ENCODE results near the gene MMP2. TPM values are rescaled to one million over a fixed set of nuclear protein-coding genes. Genes with fewer than 3 reads are reported as not detected.
A peak's percentile ranks its signal among the peaks of the same experiment; 100 is the strongest.

MMP2 gene
- polyA plus RNA-seq, 10 donors, result 486 to 680 (median 606) TPM

GRCh38 chr16:55491691-55492090 lies 12.7 kb downstream of the MMP2 start:
- DNase-seq, result no peak

DNA sequence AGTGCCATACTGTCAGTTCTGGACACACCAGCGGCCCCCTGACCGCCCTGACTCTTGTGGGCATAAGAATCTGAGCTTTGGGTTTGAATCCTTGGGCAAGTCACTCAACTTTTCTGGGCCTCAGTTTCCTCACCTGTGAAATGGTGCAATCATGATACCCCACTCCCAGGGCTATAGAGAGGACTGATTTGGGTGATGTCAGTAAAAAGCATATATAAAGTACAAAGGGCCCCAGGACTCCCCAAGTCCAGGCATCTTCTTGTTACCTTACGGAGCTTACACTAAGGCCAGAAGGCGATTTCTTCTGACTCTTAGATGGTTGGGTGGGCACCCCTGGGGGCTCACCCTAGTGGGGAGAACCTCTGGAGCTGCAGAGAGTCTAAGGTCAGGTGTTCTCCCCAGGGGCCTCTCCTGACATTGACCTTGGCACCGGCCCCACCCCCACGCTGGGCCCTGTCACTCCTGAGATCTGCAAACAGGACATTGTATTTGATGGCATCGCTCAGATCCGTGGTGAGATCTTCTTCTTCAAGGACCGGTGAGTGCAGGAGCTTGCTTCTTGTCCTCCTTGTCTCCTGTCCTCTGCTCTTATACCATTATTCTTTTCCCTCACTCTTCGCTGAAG lies 13.9 kb downstream of the MMP2 start:
- no peak for DNase-seq

DNA sequence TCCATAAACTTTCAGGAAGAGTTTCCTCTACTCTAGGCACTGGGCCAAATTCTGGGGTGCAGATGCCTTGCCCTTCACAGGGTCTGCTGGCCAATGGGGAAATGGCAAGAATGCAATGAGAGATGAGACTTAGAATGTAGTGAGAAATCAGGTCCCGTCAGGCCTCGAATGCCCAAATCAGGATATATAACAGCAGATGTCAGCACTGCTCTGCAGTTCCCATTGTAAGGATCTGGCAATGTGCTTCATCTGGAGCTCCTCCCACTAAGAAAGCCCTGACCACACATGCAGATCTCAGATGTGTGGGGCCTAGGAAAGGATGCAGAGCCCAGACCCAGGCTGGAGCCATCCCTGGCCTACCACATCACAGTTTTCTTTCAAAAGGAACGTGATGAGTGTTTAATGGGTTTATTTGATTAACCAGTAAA lies 16.0 kb downstream of the MMP2 start:
- peak; percentile 89 to 96 (median 96) for DNase-seq

DNA sequence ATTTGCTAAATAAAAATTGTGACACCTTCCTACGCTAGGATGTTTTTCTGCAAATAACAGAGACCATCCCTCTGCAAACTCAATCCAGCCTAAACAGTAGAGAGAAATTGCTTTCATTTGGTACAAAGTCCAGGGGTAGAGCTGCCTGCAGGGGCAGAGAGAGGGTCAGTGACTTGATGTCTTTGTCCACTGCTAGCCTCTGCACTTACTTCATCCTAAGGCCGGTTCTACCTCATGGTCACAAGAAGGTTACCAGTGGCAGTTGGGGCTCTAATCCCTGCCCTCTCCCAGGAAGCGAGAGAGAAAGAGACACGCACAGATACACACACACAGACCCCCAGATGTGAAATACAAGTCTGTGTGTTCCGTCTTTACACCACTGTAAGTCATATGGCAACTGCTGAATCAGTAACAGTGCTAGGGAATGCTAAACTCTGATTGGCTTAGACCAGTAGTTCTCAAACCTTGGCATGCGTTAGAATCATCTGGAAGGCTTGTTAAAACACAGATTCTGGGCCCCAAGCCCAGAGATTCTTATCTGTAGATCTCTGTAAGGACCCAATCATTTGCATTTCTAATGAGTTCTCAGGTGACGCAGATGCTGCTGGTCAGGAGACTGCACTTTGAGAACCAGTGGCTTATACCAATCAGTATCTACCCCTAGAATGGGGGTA lies 16.8 kb downstream of the MMP2 start:
- DNase-seq, result peak in 2 of 3 donors; percentile 74 to 81

- DNase-seq, result no peak
These were observed 17.6 kb downstream of the MMP2 start for GRCh38 chr16:55496509-55497145.

- no peak for DNase-seq
These were observed 18.6 kb downstream of the MMP2 start for GRCh38 chr16:55497558-55497957.

DNA sequence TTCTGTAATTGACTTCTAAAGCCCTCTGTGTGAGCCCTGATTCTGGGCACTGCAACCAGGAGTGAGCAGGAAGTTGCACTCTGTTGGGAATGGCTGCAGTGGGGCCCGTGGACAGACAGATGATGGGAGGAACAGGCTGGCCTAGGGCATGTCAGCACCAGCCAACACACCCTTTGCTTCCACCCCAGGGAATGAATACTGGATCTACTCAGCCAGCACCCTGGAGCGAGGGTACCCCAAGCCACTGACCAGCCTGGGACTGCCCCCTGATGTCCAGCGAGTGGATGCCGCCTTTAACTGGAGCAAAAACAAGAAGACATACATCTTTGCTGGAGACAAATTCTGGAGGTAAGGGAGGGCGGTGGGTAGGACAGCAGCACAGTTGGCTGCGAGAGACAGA lies 19.1 kb downstream of the MMP2 start:
- DNase-seq, result no peak

- no peak for DNase-seq
These were observed 20.3 kb downstream of the MMP2 start for GRCh38 chr16:55499281-55499680.

DNA sequence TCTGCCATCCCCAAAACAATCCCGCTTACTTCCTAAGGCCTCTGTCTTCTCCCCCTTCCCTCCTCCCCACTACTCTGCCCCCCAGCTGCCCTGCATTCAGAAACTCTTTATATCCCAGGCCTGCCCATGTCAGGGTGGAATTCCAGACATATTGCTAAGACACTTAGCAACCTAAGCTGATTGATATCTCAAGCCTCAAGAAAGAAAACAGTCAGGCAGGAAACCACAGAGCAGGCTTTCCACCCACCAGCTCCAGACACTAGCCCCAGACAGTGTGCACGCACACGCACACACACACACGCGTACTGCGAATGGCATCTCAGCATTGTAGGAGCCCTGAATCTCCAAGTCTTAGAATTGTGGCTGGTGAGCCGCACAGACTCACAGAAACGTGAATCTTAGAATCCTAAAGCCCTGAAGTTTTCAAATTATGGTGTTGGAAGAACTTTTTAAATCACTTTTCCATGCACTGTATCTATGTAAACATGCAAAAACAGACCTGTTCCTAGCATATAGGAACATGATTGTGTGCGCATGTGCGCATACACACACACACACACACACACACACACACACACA lies 21.0 kb downstream of the MMP2 start:
- peak in 1 of 3 donors; percentile 97 for DNase-seq

DNA sequence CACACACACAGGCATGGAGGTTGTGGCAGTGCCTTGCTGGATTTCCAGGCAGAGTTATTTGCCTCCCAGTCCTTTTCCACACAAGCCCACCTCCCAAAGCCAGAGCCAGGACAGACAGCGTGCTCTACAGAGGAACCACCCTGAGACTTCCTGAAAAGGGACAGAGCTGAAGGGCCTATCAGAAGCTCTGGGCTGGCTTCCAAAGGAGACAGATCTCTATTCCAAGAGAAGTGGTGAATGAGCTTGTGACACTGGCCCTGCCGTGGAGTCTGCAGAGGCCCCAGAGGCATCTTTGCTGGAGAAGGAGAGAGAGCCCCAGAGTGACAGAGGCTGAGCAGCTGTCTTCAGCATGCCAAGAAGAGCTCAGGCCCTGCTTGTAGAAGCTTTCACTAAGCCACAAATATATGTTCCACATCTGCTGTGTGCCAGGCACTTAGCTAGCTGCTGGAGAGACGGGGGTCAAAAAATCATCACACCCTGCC lies 21.6 kb downstream of the MMP2 start:
- peak; percentile 80 to 92 (median 81) for DNase-seq

DNA sequence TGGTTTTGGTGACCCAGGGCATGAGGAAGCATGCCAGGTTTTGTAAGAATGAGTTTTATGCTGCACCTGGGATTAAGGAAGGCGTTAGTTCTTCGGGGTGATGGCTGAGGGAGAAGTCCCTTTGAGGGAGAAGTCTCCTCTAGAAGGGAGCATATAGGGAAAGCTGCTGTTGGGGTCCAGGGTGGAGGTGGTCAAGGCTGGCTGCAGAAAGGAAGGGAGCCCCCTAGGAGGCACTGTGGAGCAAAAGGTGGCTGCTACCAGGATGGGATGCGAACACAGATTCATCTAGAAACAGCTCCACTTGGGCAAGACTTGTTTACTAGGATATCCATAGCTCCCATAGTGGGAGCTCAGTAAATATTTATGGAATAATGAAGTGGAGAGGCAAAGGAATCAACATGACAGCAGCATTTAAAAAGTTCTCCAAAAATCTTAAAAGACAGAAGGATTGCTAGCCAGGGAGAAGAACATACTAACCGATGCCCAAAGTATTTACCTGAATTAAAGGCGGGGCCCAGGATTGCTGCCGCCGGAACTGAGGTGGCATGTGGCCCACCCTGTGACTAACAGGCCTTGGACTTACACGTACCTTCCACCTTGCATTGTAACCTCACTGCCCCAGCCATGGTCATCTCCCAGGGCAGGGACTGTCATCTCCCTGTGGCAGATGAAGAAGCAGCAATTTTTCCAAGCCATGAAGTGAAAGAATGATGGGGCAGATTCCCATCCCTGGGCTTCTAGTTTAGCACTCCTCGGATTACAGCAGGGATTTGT lies 22.7 kb downstream of the MMP2 start:
- peak in 1 of 3 donors; percentile 42 for DNase-seq

GRCh38 chr16:55502801-55503366 lies 23.9 kb downstream of the MMP2 start:
- peak; percentile 91 to 98 (median 97) for DNase-seq

DNA sequence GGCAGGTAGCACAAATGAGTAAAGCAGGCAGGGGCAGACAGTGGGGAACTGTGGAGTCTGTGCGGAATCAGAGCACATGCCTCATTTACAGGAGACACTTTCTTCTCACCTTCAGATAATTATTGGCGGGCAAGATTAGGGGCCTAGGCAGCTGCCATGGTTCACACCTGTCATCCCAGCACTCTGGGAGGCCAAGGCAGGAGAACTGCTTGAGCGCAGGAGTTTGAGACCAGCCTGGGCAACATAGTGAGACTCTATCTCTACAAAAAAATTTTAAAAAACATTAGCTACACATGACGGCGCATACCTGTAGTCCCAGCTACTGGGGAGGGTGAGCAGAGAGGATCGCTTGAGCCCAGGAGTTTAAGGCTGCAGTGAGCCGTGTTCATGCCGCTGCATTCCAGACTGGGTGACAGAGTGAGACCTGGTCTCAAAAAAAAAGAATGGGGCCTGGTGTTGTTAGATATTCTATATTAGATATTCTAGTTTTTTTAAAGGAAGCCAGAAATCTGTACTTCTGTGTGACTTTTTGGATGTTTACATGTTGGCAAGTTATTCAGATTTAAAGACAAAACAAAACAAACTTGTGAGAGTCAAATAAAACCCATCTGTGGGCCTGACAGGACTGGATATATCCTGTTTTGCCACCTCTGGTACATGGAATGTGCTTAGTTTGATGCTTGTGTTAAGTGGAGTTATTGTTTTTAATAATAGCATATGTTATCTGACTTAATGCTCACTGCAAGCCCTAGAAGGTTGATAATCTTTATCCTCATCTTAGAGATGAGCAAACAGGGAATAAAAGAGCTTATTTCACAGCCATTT lies 24.9 kb downstream of the MMP2 start:
- DNase-seq, result no peak

DNA sequence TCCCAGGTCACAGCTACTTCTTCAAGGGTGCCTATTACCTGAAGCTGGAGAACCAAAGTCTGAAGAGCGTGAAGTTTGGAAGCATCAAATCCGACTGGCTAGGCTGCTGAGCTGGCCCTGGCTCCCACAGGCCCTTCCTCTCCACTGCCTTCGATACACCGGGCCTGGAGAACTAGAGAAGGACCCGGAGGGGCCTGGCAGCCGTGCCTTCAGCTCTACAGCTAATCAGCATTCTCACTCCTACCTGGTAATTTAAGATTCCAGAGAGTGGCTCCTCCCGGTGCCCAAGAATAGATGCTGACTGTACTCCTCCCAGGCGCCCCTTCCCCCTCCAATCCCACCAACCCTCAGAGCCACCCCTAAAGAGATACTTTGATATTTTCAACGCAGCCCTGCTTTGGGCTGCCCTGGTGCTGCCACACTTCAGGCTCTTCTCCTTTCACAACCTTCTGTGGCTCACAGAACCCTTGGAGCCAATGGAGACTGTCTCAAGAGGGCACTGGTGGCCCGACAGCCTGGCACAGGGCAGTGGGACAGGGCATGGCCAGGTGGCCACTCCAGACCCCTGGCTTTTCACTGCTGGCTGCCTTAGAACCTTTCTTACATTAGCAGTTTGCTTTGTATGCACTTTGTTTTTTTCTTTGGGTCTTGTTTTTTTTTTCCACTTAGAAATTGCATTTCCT lies 26.5 kb downstream of the MMP2 start:
- no peak for DNase-seq

- DNase-seq, result no peak
These were observed 27.1 kb downstream of the MMP2 start for GRCh38 chr16:55506083-55506482.

DNA sequence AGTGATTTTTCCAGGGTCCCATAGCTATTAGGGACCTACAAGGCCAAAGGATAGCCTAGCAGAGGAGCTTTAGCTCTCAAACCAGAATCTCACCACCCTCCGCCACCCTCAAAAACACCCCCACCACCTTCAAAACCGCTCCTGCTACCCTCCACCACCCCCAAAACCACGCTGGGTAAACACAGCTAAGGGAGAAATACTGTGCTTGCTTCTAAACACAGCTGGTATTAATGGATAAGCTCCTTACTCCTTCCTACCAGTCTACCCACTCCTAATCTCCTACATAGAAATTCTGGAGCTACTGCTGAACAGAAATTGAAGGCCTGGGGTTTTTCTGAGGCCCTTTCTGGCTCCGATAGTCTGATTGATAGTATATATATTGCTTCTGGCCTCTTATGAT lies 27.7 kb downstream of the MMP2 start:
- no peak for DNase-seq

DNA sequence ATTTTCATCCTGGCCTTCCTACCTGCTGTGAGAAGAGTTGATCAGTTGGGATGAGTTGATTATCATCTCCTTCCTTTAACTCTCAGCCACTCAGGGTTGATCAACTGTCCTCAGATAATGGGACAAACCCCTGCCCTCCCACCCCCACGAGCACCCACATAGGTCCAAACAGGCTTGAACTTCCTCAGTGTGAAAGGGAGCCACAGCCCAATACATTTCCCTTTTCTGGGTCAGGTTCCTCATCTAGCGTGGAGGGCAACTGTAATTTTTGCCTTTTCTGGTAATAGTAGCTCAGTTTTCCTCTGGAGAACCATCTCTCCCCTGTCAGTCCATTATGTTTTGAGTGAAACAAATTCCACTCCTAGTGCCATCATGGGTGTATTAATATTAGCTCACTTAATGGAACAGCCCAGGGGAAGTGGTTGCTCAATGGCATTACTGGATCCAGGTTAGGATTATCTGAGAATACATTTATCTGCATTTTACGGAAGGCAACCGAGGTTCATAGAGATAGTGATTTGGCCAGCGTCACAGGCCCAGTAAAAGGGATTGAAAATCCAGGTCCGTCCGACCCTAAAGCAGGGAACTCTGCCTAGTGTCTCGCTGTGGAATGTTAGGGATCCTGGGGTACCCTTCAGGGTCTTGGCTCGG lies 29.4 kb downstream of the MMP2 start:
- DNase-seq, result no peak

DNA sequence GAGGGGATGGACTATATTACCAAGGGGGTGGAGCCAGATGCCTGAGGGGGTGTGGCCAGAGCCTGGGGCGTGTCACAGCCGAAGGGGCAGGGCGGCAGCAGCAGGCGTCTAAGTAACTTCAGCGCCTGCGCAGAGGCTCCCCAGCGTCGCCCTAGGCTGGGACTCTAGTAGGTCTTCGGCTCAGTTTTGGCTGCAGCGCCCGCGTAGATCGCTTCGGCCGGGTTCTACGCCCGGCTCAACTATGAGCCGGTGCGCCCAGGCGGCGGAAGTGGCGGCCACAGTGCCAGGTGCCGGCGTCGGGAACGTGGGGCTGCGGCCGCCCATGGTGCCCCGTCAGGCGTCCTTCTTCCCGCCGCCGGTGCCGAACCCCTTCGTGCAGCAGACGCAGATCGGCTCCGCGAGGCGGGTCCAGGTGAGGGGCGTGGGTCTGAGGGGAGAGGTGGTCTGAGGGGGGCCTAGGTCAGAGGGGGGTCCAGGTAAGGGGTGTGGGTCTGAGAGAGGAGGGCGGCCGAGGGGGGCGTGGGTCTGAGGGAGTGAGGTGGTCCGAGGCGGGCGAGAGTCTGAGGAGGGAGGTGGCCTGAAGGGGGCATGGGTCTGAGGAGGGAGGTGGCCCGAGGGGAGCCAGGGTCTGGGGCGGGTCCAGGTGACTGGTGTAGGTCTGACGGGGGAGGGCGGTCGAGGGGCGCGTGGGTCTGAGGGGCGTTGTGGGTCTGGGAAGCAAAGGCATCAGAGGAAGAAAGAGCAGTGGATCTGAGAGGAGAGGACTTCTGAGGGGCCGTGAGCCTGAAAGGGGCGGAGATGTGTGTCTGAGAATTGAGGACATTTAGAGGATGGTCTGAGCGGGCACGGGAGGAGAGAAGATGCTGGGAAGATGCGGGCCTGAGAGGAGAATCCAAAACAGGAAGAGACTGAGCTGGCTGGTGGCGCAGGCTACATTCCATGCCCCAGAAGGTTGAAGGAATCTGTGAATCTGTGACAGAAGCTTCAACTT lies 30.2 kb downstream of the MMP2 start, which contains the start of gene LPCAT2:
Gene LPCAT2, plus strand, starts transcription at position 132 of the 991 bp plus-strand sequence. Its CDS starts 110 bp downstream, at position 242.
- peak; percentile 83 to 95 (median 90) for DNase-seq
